Renal cortical epithelial cell (primary cell): ENCODE measurements around the gene SH2D4B. TPM values are rescaled to one million over a fixed set of nuclear protein-coding genes. Genes with fewer than 3 reads are reported as not detected.

Experiments
- DNase-seq: peaks from one replicate; pipeline ENCODE4 v3.0.0-alpha.2; 2011; ENCODE audit warnings: low read depth
- total RNA-seq: library from RNA; depleted of rRNA; stranded (reverse); fragments of >200 nt; gene quantifications from 2 replicates; pipeline ENCODE4 v1.2.3, GENCODE V29; 2014

SH2D4B gene
- total RNA-seq, 1 donor from 2014 or later: under 0.01 TPM

DNA sequence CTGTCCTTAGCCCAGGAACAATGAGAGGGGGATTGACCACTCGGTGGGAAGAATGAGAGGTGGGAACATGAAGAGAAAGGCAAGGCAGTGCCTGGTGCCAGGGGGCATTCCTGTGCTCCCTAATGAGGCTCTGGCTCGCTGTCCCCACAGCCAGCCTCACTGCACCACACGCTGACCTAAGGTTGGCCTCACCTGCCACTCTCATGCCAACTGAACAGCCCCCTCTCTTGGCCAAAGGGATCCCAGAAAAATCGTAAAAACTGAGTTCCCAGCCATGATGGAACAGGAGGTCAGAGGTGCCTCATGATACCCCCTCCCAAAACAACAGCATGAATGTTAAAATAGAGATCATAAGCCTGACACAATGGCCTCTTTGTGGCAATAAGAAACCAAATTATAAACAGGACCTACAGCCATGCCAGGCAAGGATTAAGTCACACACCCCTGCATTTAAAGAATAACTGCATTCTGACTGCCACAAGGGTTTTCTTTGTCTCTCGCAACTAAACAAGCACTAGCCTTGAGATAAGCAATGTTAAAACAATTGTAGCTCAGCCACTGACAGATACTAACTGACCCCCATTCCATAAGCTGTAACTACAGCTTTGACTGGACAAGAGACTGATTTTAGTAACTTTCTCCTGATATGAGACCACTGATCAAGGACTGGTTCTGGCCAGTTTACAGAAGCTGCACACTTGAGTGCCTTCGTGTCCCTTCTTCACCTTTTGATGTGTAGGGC lies 149.2 kb downstream of the SH2D4B start:
- no peak for DNase-seq

DNA sequence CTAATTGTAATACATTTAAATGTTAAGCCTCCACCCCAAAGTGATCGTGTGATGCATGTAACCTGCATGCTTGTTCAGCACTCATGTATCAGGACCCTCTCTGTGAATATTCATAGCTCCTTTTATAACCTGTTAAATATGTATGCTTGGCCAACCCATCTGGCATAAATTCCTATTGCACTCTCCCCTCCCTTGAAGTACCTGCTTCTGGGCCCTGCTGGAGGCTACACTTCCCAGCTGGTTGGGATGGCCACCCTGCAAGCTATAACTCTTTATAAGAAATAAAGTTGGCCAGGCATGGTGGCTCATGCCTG lies 149.7 kb downstream of the SH2D4B start:
- DNase-seq: no peak

DNA sequence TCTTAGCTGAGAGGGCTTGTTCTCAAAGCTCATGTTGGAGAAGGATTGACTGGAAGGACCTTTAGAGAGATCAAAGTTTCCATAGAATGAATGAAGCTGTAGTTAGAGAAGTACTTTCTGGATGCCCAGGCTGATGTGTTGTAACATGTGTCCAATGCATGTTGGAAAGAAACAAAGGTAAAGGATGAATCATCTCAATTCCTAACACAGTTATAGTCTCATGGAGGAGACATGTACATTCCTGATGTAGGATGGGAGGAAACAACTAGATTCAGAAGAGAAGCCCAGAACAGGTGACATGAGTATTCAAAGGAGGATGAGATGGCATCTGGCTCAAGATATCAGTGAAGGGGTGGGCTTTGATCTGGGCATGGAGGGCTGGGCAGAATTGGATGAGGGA lies 152.7 kb downstream of the SH2D4B start:
- no peak for DNase-seq

- no peak for DNase-seq
Observed at GRCh38 chr10:80691441-80691840, 153.7 kb downstream of the SH2D4B start.

DNA sequence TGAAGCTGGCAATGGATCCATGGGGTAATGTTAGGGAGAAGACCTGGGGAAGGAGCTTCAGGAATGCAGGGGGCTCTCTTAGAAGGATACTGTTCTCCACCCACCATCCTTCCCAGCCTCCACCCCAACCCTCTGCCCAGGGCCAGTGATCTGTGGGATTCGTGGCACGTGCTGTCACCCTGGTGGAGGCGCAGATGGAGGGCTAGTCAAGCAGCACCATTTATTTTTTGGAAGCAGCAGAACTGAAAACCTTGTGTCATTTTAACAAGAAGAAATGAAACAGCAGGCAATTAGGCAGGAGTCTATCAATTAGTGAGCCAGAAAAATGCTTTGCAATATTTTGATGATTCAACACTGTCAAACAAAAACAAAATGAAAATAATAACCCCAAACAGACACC lies 155.9 kb downstream of the SH2D4B start:
- DNase-seq: no peak

- DNase-seq: no peak
Observed at GRCh38 chr10:80694930-80695329, 157.2 kb downstream of the SH2D4B start.

Other genes starting within 250 kb of the SH2D4B start
- gene MAT1A, start 248.2 kb upstream of the SH2D4B start, total RNA-seq: 0.15 TPM in 1 of 2 replicates, not detected in the other
- gene DYDC1, start 181.1 kb upstream of the SH2D4B start, total RNA-seq: not detected in 2 replicates
- gene DYDC2, start 181.1 kb upstream of the SH2D4B start, total RNA-seq: 0.15 and 0.87 TPM in 2 replicates
- gene PRXL2A, start 129.4 kb upstream of the SH2D4B start, total RNA-seq: 57.5 and 121 TPM in 2 replicates
- gene TSPAN14, start 83.6 kb upstream of the SH2D4B start, total RNA-seq: 51.4 and 199 TPM in 2 replicates